GM18868 (cell line): Measurements from ENCODE around the gene ATP8B1.

ENCODE experiments used
- ATAC-seq: cut with Tn5 transposase; IDR thresholded peaks from one replicate; pipeline ENCODE4 v1.9.1; 2021; ENCODE audit warnings: mild to moderate bottlenecking, moderate library complexity; ENCODE audit not compliant: unreplicated experiment

The ATP8B1 gene

DNA sequence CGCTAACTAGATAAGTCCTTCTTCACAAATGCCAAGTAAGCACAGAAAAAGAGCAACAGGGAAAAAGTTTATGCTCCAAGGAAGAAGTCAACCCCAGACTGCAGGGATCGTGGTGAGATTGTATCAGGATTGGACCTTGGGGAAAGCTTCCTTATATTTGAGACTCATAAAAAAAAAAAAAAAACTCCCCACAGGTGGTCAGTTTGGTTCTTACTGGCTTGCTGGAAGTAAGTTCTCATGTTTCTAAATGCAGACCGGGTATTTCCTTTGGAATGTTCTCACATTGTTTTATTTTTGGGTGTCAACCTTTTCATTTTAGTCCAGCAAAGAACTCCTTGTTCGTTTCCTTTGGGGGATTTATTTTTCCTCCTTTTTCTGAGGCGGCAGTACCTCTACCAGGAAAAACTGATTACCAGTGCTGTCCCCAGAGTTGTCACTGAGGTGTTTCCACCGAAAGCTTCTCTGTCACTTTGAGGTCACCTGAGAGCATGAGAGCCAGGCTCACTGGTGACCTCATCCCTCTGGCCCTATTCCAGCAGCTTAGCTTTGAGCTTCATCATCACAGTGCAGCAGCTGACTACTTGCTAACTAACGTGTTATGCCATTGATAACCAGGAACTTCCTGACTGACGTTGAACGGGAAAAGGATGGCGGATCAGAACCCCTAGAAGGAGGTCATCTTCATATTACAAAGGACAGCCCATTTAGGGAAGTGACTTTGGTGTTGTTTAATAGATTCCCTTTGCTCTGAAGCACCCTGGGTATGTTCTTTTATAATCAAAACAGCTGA, 16.8 kb upstream of the ATP8B1 start:
- ATAC-seq, result no peak

DNA sequence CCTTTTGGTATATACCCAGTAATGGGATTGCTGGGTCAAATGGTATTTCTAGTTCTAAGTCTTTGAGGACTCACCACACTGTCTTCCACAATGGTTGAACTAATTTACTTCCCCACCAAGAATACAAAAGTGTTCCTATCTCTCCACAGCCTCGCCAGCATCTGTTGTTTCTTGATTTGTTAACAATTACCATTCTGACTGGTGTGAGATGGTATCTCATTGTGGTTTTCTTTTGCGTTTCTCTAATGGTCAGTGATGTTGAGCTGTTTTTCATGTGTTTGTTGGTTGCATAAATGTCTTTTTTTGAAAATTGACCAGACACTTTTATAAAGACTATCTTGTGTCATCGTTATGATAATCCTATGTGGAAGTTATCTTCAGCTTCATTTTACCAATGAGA, 16.0 kb upstream of the ATP8B1 start:
- ATAC-seq, result no peak

GRCh38 chr18:57816208-57816954, 13.3 kb upstream of the ATP8B1 start:
- ATAC-seq, result no peak

DNA sequence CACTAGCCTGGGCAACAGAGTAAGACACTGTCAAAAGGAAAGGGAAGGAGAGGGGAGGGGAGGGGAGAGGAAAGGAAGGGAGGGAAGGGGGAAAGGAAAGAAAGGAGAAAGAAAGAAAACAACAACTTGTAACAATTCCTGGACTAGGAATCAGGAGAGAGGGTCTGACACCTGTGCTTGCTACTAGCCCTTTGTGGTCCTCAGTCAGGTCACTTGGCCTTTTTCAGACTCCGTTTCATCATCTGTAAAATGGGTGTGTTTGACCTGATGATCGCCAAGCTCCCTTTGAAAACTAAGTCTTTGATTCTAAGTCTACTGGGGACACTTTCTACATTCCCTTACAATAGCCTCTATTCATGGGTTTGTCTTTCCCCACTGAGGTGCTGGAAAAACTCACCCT, 11.4 kb upstream of the ATP8B1 start:
- no peak for ATAC-seq

- no peak for ATAC-seq
Measured at GRCh38 chr18:57813245-57813644, 10.1 kb upstream of the ATP8B1 start.

DNA sequence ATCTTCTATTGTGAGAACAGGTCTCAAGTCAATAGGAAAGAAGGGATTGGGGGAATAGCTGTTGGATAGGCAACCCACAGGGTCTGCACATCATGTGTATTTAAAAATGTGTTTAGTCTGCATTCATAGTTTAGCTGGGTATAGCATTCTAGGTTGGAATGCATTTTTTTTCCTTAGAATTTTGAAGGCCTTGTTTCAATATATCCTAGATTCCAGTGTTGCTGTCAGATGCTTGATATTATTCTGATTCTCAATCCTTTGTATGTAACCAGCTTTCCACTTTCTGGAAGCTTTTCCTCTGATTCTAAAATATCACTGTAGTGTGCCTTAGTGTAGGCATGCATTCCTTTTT, 9.0 kb upstream of the ATP8B1 start:
- ATAC-seq, result no peak

DNA sequence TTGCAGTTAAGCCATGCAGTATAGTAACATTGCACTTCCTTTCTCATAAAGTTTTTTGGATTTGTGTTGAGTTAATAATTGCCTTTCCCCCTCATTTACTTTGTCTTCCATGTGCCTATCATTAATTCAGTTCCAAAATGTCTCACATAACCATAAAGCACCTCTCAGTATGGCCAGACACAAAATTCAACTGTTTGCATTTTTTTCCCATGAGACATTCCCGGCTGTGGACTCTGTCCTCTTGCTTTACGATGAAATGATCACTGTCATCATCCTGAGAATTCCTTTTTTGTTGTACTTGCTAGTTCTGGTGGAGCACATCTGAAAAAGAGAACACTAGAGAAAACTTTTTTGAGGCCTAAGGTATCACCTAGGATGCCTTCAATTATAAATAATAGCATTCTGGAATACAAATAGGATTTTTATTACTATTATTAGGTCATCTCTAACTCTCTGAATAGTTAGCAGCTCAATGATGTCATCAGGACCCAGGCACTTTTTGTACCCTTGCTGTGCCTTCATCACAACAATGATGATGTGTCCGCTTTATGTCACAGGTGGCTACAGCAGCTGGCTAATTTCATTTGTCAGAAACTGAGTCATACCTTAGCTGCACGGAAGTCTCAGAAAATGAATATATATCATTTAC, 8.5 kb upstream of the ATP8B1 start:
- ATAC-seq, result no peak

GRCh38 chr18:57809190-57809589, 6.1 kb upstream of the ATP8B1 start:
- no peak for ATAC-seq

- no peak for ATAC-seq
Measured at GRCh38 chr18:57807336-57808117, 4.4 kb upstream of the ATP8B1 start.

DNA sequence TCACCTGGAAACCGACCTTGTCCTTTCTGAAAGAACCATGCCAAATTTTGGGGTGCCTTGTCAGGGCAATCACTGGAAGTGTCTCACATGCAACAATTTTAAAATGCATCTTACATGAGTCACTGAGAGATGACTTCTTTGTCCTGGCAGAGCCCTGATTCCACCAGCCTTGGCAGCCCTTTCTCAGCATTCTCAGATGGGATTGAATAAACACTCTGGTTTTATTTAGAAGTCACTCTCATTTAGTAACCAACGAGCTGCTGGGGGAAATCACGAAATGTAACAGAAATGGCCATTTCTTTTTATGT, 3.8 kb upstream of the ATP8B1 start:
- no peak for ATAC-seq

DNA sequence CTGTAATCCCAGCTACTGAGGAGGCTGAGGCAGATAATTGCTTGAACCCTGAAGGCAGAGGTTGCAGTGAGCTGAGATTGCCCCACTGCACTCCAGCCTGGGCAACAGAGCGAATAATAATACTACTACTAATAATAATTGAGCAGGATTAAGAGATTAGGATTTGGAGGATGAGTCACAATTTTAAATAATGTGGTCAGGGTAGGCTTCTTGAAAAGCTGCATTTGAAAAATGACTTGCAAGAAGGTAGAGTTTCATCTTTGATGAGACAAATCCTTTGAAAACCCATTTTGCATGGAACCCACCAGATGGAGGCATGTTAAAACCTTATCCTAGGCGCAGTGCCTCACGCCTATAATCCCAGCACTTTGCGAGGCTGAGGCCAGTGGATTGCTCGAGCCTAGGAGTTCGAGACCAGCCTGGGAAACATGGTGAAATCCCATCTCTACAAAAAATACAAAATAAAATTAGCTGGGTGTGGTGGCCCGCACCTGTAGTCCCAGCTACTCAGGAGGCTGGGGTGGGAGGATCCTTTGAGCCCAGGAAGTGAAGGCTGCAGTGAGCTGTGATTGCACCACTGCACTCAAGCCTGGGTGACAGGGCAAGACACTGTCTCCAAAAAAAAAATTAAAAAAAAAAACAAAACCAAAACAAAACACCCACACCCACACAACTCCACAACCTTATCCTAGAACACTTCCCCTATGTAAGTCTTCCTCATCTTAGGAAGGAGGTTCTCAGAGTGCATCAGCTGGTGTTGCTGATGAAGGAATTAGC, 3.3 kb upstream of the ATP8B1 start:
- ATAC-seq, result no peak

GRCh38 chr18:57805117-57805516, 2.0 kb upstream of the ATP8B1 start:
- no peak for ATAC-seq

- ATAC-seq, result no peak
Measured at GRCh38 chr18:57804557-57804956, 1.4 kb upstream of the ATP8B1 start.

- no peak for ATAC-seq
Measured at GRCh38 chr18:57802213-57803102, 657 bp downstream of the ATP8B1 start.

GRCh38 chr18:57801761-57802212, 1.3 kb downstream of the ATP8B1 start:
- no peak for ATAC-seq

DNA sequence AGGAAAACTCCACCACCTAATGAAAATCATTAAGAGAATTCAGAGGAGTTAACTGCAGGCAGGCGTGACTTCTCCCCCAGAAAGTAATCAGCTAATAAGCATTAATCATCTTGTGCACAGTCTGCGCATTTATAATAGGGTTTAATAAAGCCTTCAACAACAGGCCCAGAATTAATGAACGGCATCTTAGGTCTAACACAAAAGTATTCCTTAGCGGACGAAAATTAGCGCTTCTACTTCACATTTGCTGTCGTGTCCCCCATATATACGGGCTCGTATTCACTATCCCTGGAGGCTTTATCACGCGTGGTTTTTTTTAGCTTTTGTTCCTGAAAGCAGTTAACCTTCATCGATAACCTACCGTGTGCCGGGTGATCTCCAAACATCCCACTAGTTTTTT, 1.8 kb downstream of the ATP8B1 start:
- no peak for ATAC-seq

- no peak for ATAC-seq
Measured at GRCh38 chr18:57798713-57799373, 4.3 kb downstream of the ATP8B1 start.

DNA sequence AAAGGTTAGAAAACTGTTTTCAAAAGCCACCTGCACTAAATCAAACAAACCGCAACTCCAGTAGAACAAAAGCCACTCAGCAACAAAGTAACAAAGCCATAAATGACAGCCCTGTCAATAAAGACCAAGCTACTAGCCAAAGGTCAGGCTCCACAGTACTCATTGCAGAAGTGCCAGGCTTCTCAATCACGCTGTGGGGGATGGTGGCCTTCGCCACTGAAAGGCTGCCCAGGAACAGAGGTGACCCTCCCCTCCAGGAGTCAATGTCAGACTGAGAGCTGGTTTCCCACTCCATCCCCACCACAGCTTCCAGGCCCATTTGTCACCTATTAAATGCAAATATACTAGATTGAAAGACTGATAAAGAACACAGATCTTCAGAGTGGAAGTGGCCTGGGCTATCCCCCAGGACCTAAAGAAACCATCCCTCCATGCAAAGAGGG, 5.9 kb downstream of the ATP8B1 start:
- ATAC-seq, result no peak
